Effector memory CD8-positive, alpha-beta T cell (primary cell): Measurements from ENCODE around the gene TRAK1.

ENCODE experiments used
- ATAC-seq: fragments of 150-1000 bp; cut with Tn5 transposase; replicated peaks from 2 replicates; pipeline ENCODE4 v1.10.0; 2021; ENCODE audit warnings: mild to moderate bottlenecking, moderate library complexity
- DNase-seq, 3 experiments: peaks; one replicate each; pipeline ENCODE4 v3.0.0; 2021
- H3K27ac Mint-ChIP-seq, 2 donors: one replicate each; pipeline ENCODE4 v1.8.0; 2022; ENCODE audit warnings: mild to moderate bottlenecking in 2 of 2, mixed read lengths in 2 of 2, moderate library complexity in 2 of 2
- H3K27me3 Mint-ChIP-seq, 2 donors: one replicate each; pipeline ENCODE4 v1.8.0; 2022; ENCODE audit warnings: mixed read lengths in 2 of 2
- H3K36me3 Mint-ChIP-seq: one replicate; pipeline ENCODE4 v1.8.0; 2022; ENCODE audit warnings: mild to moderate bottlenecking, moderate library complexity, mixed read lengths; ENCODE audit not compliant: insufficient read depth
- H3K4me1 Mint-ChIP-seq, 2 donors: one replicate each; pipeline ENCODE4 v1.8.0; 2022; ENCODE audit warnings: low read depth in 2 of 2, mixed read lengths in 2 of 2
- H3K4me3 Mint-ChIP-seq, 2 donors: one replicate each; pipeline ENCODE4 v1.8.0; 2022; ENCODE audit warnings: mild to moderate bottlenecking in 2 of 2, mixed read lengths in 2 of 2, moderate library complexity in 2 of 2
- H3K9me3 Mint-ChIP-seq, 2 donors: one replicate each; pipeline ENCODE4 v1.8.0; 2022; ENCODE audit warnings: mixed read lengths in 2 of 2

TRAK1 gene

DNA sequence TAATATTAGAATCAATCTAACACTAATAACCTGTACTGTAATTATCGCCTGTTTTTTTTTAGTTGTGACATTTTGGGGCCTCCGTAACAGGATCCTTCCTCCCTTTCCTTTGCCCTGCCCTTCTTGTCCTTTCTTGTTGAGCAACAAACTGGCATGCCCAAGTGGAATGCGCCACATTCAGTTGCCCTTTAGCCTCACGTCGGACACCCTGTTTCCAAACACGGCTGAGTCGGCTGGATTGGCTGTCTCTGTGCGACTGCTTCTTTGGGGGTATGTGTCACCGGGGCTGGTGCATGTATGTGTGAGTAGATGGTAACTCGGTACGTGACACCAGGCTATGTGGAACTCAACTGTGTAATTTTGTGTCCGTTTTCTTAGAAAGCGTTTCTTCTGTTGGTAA lies 24.1 kb downstream of the TRAK1 start:
- Mint-ChIP-seq H3K4me1 (peaks cover 9 to 20% of the 10 kb centered on the region in 2 donors), H3K4me3 (no peak overlapping the region), H3K27ac (peak overlapping the region in 1 of 2 donors; percentile 19), H3K27me3 (no peaks in the 10 kb centered on the region), H3K9me3 (no peaks in the 10 kb centered on the region), H3K36me3 (peaks cover 2% of the 10 kb centered on the region)
- DNase-seq (no peak), ATAC-seq (no peak)

DNA sequence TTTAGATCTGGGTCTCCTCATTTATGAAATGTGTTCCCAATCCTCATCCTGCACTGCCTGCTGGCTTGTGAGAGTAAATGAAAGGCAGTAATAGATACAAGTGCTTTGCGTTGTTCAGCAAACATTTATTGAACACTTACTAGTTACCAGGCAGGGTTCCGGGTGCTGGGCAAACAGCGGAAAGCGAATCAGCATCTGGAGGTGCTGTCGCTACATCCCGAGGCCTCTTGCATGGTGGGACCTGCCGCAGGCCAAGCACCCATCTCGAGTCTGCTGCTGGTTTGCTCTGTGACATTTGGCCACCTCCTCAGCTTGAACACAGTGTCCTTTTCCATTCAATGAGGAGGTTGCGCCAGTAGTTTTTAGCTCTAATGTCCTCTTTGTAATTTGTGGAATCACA lies 24.8 kb downstream of the TRAK1 start:
- no peak overlapping the region for H3K27ac Mint-ChIP-seq
- no peak for ATAC-seq

DNA sequence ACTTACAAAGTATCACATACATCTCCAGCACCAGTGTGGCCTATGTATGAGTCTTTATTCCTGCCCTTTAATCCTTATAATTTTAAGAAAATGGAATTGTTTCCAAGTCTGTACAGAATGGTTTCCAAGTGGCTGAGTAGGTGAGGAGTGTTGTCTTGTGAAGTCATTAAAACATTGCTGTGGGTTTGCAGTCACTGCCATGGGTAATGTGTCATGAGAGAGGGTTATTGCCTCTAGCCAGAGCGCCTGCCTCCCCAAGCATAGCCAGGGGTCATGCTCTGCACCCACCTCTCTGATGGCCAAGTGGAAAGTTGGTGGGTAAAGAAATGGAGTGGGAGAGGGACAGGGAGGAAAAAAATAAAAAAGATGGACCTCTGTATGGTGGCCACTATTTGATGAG lies 25.3 kb downstream of the TRAK1 start:
- H3K4me1 Mint-ChIP-seq: peaks cover 11 to 17% of the 10 kb centered on the region in 2 donors
- H3K36me3 Mint-ChIP-seq: peaks cover 2% of the 10 kb centered on the region

More for the DNA sequence above, 24.8 kb downstream of the TRAK1 start:
- Mint-ChIP-seq H3K36me3 (peaks cover 2% of the 10 kb centered on the region), H3K4me1 (peaks cover 11 to 18% of the 10 kb centered on the region in 2 donors), H3K4me3 (no peak overlapping the region), H3K27me3 (no peaks in the 10 kb centered on the region), H3K9me3 (no peaks in the 10 kb centered on the region)
- no peak for DNase-seq

DNA sequence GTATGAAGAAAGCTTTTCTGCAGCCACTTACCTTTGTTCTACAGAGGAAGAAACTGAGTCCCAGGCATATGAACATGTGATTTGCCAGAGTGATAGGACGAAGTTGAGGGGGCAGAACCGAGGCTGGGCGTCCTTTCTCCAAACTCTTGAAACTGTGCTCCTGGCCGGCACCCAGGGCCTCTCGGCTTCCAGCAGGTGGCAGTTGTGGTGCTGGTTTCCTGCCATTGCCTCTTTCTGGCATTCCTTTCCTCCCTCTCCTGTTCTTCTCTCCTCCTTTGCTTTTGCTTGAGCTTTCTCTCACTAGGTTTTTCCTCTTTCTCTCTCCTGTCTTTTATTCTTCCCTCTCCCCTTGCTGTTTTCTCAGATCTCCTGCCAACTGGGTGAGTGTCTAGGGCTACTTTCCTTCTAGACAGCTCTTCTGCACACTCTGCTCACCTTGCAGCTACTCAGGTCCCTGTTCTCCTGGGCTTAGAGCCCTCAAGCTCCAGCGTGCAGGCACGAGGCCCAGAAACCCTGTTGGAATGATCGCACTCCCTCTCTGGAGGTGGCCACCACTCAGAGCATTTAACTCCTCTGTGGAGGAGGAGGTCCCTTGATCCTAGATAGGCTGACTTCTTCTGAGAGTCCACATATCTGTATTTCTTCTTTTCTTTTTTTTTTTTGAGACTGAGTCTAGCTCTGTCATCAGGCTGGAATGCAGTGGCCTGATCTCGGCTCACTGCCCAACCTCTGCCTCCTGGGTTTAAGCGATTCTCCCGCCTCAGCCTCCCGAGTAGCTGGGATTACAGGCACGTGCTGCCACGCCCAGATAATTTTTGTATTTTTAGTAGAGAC lies 26.2 kb downstream of the TRAK1 start:
- Mint-ChIP-seq H3K27me3 (no peaks in the 10 kb centered on the region), H3K27ac (peak overlapping the region; percentile 3 to 59), H3K9me3 (no peaks in the 10 kb centered on the region), H3K4me3 (no peak overlapping the region), H3K36me3 (peaks cover 2% of the 10 kb centered on the region), H3K4me1 (peaks cover 11 to 22% of the 10 kb centered on the region in 2 donors)
- no peak for ATAC-seq
- DNase-seq: no peak

More for the DNA sequence above, 25.3 kb downstream of the TRAK1 start:
- H3K4me3 Mint-ChIP-seq: no peak overlapping the region
- H3K27me3 Mint-ChIP-seq: no peaks in the 10 kb centered on the region
- DNase-seq (no peak), ATAC-seq (no peak)
- peak overlapping the region; percentile 3 to 61 for H3K27ac Mint-ChIP-seq
- H3K9me3 Mint-ChIP-seq: no peaks in the 10 kb centered on the region

DNA sequence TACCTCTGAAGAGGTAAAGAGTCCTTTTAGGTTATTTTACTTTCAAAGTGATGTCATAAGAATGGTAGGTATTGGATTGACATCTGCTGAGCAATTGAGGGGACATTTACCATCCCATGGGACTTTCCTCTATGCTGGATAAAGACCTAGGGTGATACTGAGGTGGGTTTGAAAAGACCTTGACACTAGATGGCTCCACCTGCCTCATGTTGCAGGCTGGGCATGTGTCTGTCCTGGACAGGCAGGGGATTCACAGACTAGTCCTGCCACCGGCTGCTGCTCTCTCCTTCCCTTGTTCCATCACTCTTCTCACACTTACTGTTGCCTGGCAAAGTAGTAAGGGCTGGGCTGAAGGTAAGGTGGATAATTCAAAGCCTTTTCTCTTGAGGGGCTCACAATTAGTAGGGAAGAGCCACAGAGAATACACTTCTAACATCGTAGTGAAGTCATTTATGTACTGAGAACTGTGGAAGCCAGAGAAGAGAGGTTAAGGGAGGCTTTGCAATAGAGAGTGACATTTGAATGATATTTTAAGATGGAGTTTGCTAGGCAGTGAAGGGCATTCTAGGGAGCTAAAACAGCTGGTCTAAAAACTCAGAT lies 27.7 kb downstream of the TRAK1 start:
- H3K9me3 Mint-ChIP-seq: no peaks in the 10 kb centered on the region
- no peaks in the 10 kb centered on the region for H3K27me3 Mint-ChIP-seq
- ATAC-seq (no peak), DNase-seq (no peak)
- H3K4me1 Mint-ChIP-seq: peaks cover 18 to 31% of the 10 kb centered on the region in 2 donors
- H3K27ac Mint-ChIP-seq: peak overlapping the region in 1 of 2 donors; percentile 59
- peaks cover 2% of the 10 kb centered on the region for H3K36me3 Mint-ChIP-seq
- no peak overlapping the region for H3K4me3 Mint-ChIP-seq

DNA sequence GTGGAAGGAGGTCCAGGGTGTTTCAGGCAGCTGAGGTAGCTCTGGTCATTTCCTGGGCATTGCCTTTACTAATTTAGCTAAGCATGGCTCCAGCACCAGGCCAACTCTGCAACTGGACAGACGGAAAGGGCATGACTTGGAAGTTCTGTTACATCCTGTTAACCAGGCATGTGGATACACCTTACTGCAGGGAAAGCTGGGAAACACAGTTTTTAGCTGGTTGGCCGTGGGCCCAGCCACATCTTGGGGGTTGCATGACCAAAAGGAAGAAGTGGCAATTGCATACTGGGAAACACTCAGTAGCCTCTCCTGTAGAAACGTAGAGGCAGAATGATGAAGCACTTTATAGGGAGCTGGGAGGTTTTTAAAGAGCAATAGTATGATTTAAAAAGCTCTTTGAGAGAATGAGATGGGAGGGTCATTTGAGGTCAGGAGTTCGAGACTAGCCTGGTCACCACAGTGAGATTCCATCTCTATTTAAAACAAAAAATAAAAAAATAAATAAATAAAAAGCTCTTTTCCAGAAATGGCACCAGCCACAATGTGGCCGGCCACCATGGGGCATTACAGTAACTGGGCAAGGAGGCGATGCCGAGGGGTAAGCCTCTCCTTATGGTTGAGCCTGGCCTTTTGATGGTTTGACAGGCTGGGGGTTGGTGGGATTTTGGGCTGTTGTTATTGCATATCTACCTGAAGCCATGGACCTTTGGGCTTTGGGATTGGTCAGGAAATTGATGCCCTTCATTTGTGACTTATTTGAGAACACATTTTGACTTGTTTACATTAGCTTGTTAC lies 28.6 kb downstream of the TRAK1 start:
- Mint-ChIP-seq H3K36me3 (peaks cover 2% of the 10 kb centered on the region), H3K4me3 (no peak overlapping the region), H3K27me3 (no peaks in the 10 kb centered on the region), H3K9me3 (no peaks in the 10 kb centered on the region), H3K4me1 (peaks cover 18 to 31% of the 10 kb centered on the region in 2 donors), H3K27ac (peak overlapping the region; percentile 16 to 69)
- ATAC-seq (no peak), DNase-seq (no peak)

DNA sequence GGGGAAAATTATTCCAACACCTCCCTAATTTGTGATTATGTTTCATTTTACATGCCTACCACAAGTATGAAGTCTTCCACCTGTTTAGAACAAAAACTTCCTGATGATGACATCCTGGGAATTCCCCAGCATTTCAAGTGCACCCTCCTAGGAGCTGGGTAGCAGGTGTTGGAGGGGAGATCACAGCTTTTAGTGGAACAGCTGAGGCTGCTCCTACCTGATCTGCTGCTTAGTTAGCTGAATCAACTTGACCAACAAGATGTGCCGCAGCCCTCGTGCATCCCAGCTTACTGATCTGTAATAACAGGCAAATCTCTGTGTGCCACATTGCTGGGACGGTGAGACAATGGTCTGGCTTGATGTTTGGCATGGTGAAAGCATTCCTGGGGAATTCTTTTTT lies 29.7 kb downstream of the TRAK1 start:
- ATAC-seq (no peak), DNase-seq (no peak)
- H3K27ac Mint-ChIP-seq: peak overlapping the region in 1 of 2 donors; percentile 69
- no peak overlapping the region for H3K4me3 Mint-ChIP-seq
- H3K27me3 Mint-ChIP-seq: no peaks in the 10 kb centered on the region
- no peaks in the 10 kb centered on the region for H3K9me3 Mint-ChIP-seq
- peaks cover 7% of the 10 kb centered on the region for H3K36me3 Mint-ChIP-seq
- H3K4me1 Mint-ChIP-seq: peaks cover 14 to 31% of the 10 kb centered on the region in 2 donors

DNA sequence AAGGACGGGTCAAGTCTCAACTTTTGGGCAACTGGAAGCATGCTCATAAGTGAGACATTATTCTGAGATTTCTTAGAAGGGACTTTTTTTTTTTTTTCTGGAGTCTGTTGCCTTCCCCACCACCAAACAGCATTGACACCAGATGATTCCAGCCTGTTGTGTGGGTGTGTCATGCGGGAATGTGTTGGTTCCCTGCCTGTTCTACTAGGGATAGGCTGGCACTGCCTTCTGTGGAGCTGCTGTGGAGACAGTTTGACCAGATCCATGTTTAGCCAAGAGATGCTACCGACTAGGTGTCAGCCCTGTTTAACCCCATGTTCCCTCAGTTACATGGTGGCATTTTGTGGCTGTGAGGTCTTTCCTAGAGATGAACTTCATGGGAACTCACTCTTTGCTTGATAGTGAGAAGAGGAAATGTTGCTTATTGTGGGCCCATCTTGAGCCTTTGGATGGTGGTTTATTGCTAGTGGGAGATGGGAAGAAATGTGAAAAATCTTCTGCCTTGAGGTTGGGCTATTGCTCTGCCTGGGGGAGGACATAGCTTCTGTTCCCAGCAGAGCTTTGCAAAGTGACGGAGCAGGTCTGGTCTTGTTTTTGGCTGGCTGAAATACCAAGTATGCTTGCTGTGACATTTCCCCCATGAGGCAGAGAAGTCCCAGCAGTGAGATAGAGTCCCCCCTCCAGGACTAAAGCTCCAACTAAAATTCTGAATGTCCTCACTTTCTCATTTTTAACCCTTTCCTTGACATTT lies 31.3 kb downstream of the TRAK1 start:
- no peak overlapping the region for H3K27ac Mint-ChIP-seq
- no peak for ATAC-seq
- H3K36me3 Mint-ChIP-seq: peaks cover 12% of the 10 kb centered on the region

DNA sequence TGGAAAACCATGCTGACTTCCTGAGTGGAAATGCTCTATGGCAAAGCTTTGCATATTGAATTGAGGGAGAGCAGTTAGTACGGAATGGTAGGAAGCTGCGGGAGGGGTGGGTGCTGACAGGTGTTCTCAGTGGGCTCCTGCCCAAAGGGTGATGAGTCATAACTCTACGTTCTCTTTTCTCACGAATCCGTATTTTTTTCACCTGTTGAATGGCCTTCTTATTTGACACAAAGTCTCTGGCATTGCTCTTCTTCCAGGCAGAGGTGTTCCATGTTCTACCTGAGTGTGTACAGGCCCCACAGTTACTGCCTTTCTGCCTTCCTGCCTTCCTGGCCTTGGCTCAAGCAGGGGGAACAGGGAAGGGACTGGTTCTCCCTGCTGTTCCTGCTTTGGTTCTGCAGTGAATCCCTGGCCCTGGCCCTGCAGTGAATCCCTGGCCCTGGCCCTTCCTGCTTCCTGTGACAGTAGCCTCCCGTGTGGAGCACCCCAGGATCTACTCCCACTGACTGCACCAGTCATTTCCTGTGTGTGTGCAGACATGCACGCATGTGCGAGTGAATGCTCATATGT lies 31.9 kb downstream of the TRAK1 start:
- no peak for ATAC-seq
- no peaks in the 10 kb centered on the region for H3K27me3 Mint-ChIP-seq
- H3K27ac Mint-ChIP-seq: no peak overlapping the region
- peaks cover 12% of the 10 kb centered on the region for H3K36me3 Mint-ChIP-seq
- DNase-seq: no peak
- peaks cover 9 to 22% of the 10 kb centered on the region in 2 donors for H3K4me1 Mint-ChIP-seq
- no peaks in the 10 kb centered on the region for H3K9me3 Mint-ChIP-seq
- H3K4me3 Mint-ChIP-seq: no peak overlapping the region

More for the DNA sequence above, 31.3 kb downstream of the TRAK1 start:
- Mint-ChIP-seq H3K9me3 (no peaks in the 10 kb centered on the region), H3K4me3 (no peak overlapping the region), H3K27me3 (no peaks in the 10 kb centered on the region), H3K4me1 (peaks cover 11 to 24% of the 10 kb centered on the region in 2 donors)
- DNase-seq: no peak

DNA sequence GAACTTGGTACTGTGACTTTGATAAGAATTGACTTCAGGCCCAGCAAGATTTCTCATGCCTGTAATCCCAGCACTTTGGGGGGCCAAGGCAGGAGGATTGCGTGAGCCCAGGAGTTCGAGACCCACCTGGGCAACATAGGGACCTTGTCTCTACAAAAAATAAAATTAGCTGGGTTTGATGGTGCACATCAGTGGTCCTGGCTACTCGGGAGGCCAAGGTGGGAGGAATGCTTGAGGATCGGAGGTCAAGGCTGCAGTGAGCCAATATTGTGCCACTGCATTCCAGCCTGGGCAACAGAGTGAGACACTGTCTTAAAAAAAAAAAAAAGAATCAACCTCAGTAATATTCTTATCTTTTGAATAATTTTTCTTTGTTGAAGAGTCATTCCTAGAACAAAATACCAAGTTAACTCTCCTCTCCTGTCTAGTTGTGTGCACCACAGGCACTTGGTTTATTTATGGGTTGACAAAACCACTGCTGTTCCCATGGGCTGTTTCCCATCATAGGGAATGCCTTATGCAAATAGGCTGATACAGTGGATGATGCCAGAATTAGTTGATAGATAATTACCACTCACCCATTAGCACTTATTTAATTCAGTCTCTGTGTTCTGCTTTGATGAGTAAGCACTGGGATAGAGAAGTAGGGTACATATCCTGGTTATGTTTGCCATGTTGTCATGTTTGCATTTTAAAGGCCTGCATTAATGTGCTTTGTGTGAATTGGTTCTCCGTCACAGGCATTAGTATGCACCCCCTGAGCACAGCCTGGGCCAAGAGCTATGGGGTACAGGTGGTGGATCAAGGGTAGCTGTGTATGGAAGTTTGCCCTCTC lies 32.9 kb downstream of the TRAK1 start:
- Mint-ChIP-seq H3K4me1 (peaks cover 9 to 15% of the 10 kb centered on the region in 2 donors), H3K9me3 (no peaks in the 10 kb centered on the region), H3K36me3 (peaks cover 12% of the 10 kb centered on the region), H3K4me3 (no peak overlapping the region), H3K27me3 (no peaks in the 10 kb centered on the region), H3K27ac (peak overlapping the region in 1 of 2 donors; percentile 1)
- DNase-seq (no peak), ATAC-seq (no peak)

DNA sequence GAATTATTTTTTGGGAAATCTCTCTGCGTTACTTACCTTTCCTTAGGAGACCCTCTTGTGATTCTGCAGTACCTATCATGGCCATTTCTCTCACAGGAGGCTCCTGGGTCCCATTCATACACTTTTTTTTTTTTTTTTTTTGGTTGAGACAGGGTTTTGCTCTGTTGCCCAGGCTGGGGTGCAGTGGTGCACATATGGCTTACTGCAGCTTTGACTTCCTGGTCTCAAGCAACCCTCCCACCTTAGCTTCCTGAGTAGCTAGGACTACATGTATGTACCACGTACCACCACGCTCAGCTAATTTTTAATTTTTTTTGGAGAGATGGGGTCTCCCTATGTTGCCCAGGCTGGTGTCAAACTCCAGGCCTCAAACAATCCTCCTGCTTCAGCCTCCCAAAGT lies 36.1 kb downstream of the TRAK1 start:
- Mint-ChIP-seq H3K9me3 (no peaks in the 10 kb centered on the region), H3K27ac (no peak overlapping the region), H3K4me1 (peaks cover 7 to 15% of the 10 kb centered on the region in 2 donors), H3K4me3 (no peak overlapping the region), H3K27me3 (no peaks in the 10 kb centered on the region), H3K36me3 (peaks cover 15% of the 10 kb centered on the region)
- ATAC-seq: no peak
- no peak for DNase-seq

DNA sequence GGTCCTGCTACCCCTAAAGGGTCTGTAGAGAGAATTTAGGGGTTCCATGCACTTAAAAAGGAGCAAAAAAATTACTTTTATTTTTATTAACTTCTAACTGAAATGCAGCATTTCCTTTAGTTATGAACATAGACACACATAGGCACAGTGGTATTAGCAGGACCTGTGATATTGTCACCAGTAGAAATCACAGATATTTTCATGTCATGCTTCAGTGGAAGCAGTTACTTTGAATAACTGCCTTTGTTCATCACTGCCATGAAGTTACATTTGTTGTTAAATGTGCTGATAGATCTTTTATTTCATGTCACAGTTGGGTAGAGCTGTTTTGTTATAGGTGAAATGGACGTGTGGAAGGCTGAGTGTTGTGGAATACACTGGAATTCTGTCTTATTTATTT lies 37.4 kb downstream of the TRAK1 start:
- Mint-ChIP-seq H3K9me3 (no peaks in the 10 kb centered on the region), H3K27me3 (no peaks in the 10 kb centered on the region), H3K27ac (no peak overlapping the region), H3K4me1 (peaks cover 2 to 14% of the 10 kb centered on the region in 2 donors), H3K36me3 (peaks cover 18% of the 10 kb centered on the region), H3K4me3 (no peak overlapping the region)
- ATAC-seq (no peak), DNase-seq (no peak)
